Right hindlimb (tissue), 1 donor: ENCODE measurements around the gene CLIC6.

ENCODE experiments used
- DNase-seq: peaks from one replicate; pipeline ENCODE4 v3.0.0-alpha.2; 2018

CLIC6 gene

GRCh38 chr21:34668803-34669148 lies at the start of gene CLIC6:
TSS of gene CLIC6 (plus strand) at chr21:34668994. CDS start at chr21:34669389, 395 bp downstream.
- no peak for DNase-seq

GRCh38 chr21:34619841-34620665 lies 48.7 kb upstream of the CLIC6 start:
- no peak for DNase-seq

GRCh38 chr21:34621434-34622350 lies 47.1 kb upstream of the CLIC6 start:
- DNase-seq = no peak

GRCh38 chr21:34623516-34623915 lies 45.3 kb upstream of the CLIC6 start:
- no peak for DNase-seq

GRCh38 chr21:34625030-34625593 lies 43.7 kb upstream of the CLIC6 start:
- DNase-seq = no peak

GRCh38 chr21:34626131-34626530 lies 42.7 kb upstream of the CLIC6 start:
- no peak for DNase-seq

- no peak for DNase-seq
These were observed 38.2 kb upstream of the CLIC6 start for GRCh38 chr21:34630536-34631143.

- DNase-seq = no peak
These were observed 36.3 kb upstream of the CLIC6 start for GRCh38 chr21:34632498-34632897.

- no peak for DNase-seq
These were observed 33.5 kb upstream of the CLIC6 start for GRCh38 chr21:34635307-34635706.

- no peak for DNase-seq
These were observed 31.8 kb upstream of the CLIC6 start for GRCh38 chr21:34636961-34637360.

- no peak for DNase-seq
These were observed 29.5 kb upstream of the CLIC6 start for GRCh38 chr21:34639250-34639649.

GRCh38 chr21:34639882-34640788 lies 28.7 kb upstream of the CLIC6 start:
- DNase-seq = no peak

- DNase-seq = no peak
These were observed 27.9 kb upstream of the CLIC6 start for GRCh38 chr21:34640858-34641257.

- DNase-seq = no peak
These were observed 26.4 kb upstream of the CLIC6 start for GRCh38 chr21:34642211-34643075.

GRCh38 chr21:34644825-34645224 lies 24.0 kb upstream of the CLIC6 start:
- no peak for DNase-seq

GRCh38 chr21:34647555-34647954 lies 21.2 kb upstream of the CLIC6 start:
- DNase-seq = no peak

- DNase-seq = no peak
These were observed 20.0 kb upstream of the CLIC6 start for GRCh38 chr21:34648739-34649297.

GRCh38 chr21:34649400-34649799 lies 19.4 kb upstream of the CLIC6 start:
- no peak for DNase-seq

GRCh38 chr21:34650861-34651431 lies 17.8 kb upstream of the CLIC6 start:
- no peak for DNase-seq

GRCh38 chr21:34651642-34652041 lies 17.2 kb upstream of the CLIC6 start:
- DNase-seq = no peak
